GM12878 (cell line): ENCODE measurements around the gene TBCE. TPM values are rescaled to one million over a fixed set of nuclear protein-coding genes. Genes with fewer than 3 reads are reported as not detected.
"Not testable (repeated sequence)": the region's sequence is repeated elsewhere in the genome, so short reads cannot be mapped to it uniquely, and the experiment has no call there.

Experiments used
- ATAC-seq: fragments of 200-7000 bp; cut with Tn5 transposase; 3 replicates; pipeline ENCODE4 v1.9.1; 2020; ENCODE audit warnings: mild to moderate bottlenecking, moderate library complexity
- BruUV-seq: library from RNA; stranded (reverse); fragments of 400-500 nt; replicated peaks from 2 replicates; lab custom pipeline; 2021; lab: Mats Ljungman, UMichigan
- CTCF ChIA-PET: fragments of 300-600 bp; sonication (Branson Sonifier 250); formaldehyde crosslinking; extraction: SDS; loops from one replicate; lab custom pipeline; 2021; ENCODE audit warnings: inconsistent platforms; lab: Yijun Ruan, JAX
- POLR2A ChIA-PET: fragments of 350-600 bp; formaldehyde crosslinking; extraction: SDS; loops from one replicate; lab custom pipeline; 2021; ENCODE audit warnings: inconsistent platforms; lab: Charles Lee
- RAD21 ChIA-PET: fragments of 300-600 bp; sonication (Branson Sonifier 250); formaldehyde crosslinking; loops from one replicate; lab custom pipeline; 2023; ENCODE audit warnings: antibody characterized with exemption; ENCODE audit not compliant: unreplicated experiment; lab: Charles Lee
- SMC1A ChIA-PET: fragments of 300-600 bp; sonication (Branson Sonifier 250); formaldehyde crosslinking; loops from one replicate; lab custom pipeline; 2023; ENCODE audit not compliant: unreplicated experiment, uncharacterized antibody; lab: Charles Lee
- DNase-seq: peaks from one replicate; pipeline ENCODE4 v3.0.0-alpha.2; 2011; ENCODE audit warnings: low read depth, low spot score
- FAIRE-seq: peaks from 3 replicates; lab custom pipeline; 2011; peaks lifted over from hg19 to GRCh38; lab: Jason Lieb, UNC
- H2AFZ ChIP-seq: 2 replicates; pipeline ENCODE4 v1.6.0; 2011; ENCODE audit warnings: low read depth, low read length, control low read depth; ENCODE audit not compliant: control insufficient read depth
- H3K27ac ChIP-seq: 2 replicates; pipeline ENCODE4 v1.5.1; 2011; ENCODE audit warnings: control low read depth; ENCODE audit not compliant: control insufficient read depth, insufficient read depth
- H3K27me3 ChIP-seq, 2 experiments: replicated peaks in 1 of 2; 2 replicates each; pipeline versions ENCODE4 v1.6.0 to v1.6.1; 2011; ENCODE audit warnings: low read length in 1 of 2; ENCODE audit not compliant: control insufficient read depth in 2 of 2, insufficient read depth in 2 of 2
- H3K36me3 ChIP-seq, 2 experiments: 2 replicates each; pipeline ENCODE4 v1.5.1; 2011; ENCODE audit warnings: low read length in 1 of 2; ENCODE audit not compliant: control insufficient read depth in 2 of 2, insufficient read depth in 2 of 2
- H3K4me1 ChIP-seq: 2 replicates; pipeline ENCODE4 v1.6.1; 2011; ENCODE audit warnings: mild to moderate bottlenecking, low read length, moderate library complexity, mixed read lengths; ENCODE audit not compliant: control insufficient read depth, insufficient read depth
- H3K4me2 ChIP-seq: 2 replicates; pipeline ENCODE4 v1.6.0; 2011; ENCODE audit warnings: control low read depth; ENCODE audit not compliant: control insufficient read depth, insufficient read depth
- H3K4me3 ChIP-seq: fragments of 200-600 bp; sonication (generic); 2 replicates; pipeline ENCODE4 v1.5.1; 2016
- H3K79me2 ChIP-seq: 2 replicates; pipeline ENCODE4 v1.6.0; 2011; ENCODE audit warnings: low read length; ENCODE audit not compliant: control insufficient read depth, insufficient read depth
- H3K9ac ChIP-seq: 2 replicates; pipeline ENCODE4 v1.8.0; 2011; ENCODE audit warnings: low read length, control low read depth, mixed read lengths; ENCODE audit not compliant: control insufficient read depth, insufficient read depth
- H3K9me3 ChIP-seq: replicated peaks from 3 replicates; pipeline ENCODE4 v1.5.1; 2011; ENCODE audit warnings: mild to moderate bottlenecking, low read length; ENCODE audit not compliant: control insufficient read depth, insufficient read depth
- H4K20me1 ChIP-seq: 2 replicates; pipeline ENCODE4 v1.6.0; 2011; ENCODE audit not compliant: control insufficient read depth, insufficient read depth
- HDAC6 ChIP-seq: fragments of 200-600 bp; sonication (generic); IDR thresholded peaks from one replicate; pipeline ENCODE4 v1.8.0; 2017; ENCODE audit warnings: antibody characterized with exemption; ENCODE audit not compliant: unreplicated experiment
- LARP7 ChIP-seq: fragments of 450-650 bp; IDR thresholded peaks from 2 replicates; pipeline ENCODE4 v1.6.1; 2017; ENCODE audit warnings: mild to moderate bottlenecking
- NFIC ChIP-seq: IDR thresholded peaks from 2 replicates; pipeline ENCODE4 v1.6.1; 2012; ENCODE audit warnings: low read depth, mild to moderate bottlenecking, inconsistent platforms, low read length, moderate library complexity
- POU2F2 ChIP-seq: IDR thresholded peaks from 3 replicates; pipeline ENCODE4 v1.6.1; 2011; ENCODE audit warnings: low read depth, mild to moderate bottlenecking, low read length, borderline replicate concordance
- WGBS: methylation state at CpG from one replicate; pipeline ENCODE4 v1.1.6; 2016; ENCODE audit warnings: low lambda C conversion rate; ENCODE audit not compliant: insufficient replicate concordance, insufficient coverage; ENCODE audit errors: missing lambda C conversion rate; 5-methylcytosine and 5-hydroxymethylcytosine counted together
- in situ Hi-C: fragments of 300-500 bp; cut with MboI; formaldehyde crosslinking; loops from 9 replicates; pipeline ENCODE4 v1.14.3; 2018; ENCODE audit warnings: mixed read lengths
- intact Hi-C: fragments of 100-400 bp; cut with micrococcal nuclease; formaldehyde crosslinking; loops from one replicate; pipeline ENCODE4 v1.14.2; 2022; ENCODE audit not compliant: unreplicated experiment
- polyA plus RNA-seq, 11 experiments: library from polyadenylated mRNA; depleted of rRNA in 4 of 11; unstranded in 6 of 11; stranded (reverse) in 5 of 11; fragments of >200 nt; fragmentation: Nextera tagmentation in 4 of 11; fragmentation: Illumina TruSeq in 1 of 11; extraction: Ambion mirVana in 4 of 11; extraction: Trizol in 1 of 11; gene quantifications; 1 replicate in 1 of 11; 2 replicates in 10 of 11; pipeline versions ENCODE4 v1.2.1 to v1.2.3, GENCODE V29; 2011 to 2016; ENCODE audit warnings: inconsistent platforms in 2 of 11, missing spikeins in 2 of 11, low read depth in 1 of 11
- total RNA-seq, 4 experiments: library from RNA; depleted of rRNA in 3 of 4; stranded (reverse); fragments of >200 nt in 3 of 4; fragmentation: Illumina TruSeq in 1 of 4; extraction: Trizol in 1 of 4; gene quantifications; 2 replicates each; pipeline versions ENCODE4 v1.2.1 to v1.2.3, GENCODE V29; 2013 to 2021

Gene TBCE
- total and polyA plus RNA-seq, 10 of the 15 experiments (the other 5 are each of a cell fraction or from before 2014, with no cell fraction given), result 22.7 to 48.7 (median 29.2) TPM

GRCh38 chr1:235369802-235370201 is 2.6 kb downstream of the TBCE start:
- no peak overlapping the region for H2AFZ ChIP-seq
- no peak overlapping the region for H3K9ac ChIP-seq
- ChIA-PET SMC1A (no interaction called here), RAD21 (no interaction called here), CTCF (no interaction called here), POLR2A (interaction anchor here (0.7 to 1.0 kb wide), 2 partner anchors 16 to 669 kb away, joined by 3 to 5 read pairs; no protein-coding TSS in a partner anchor)
- H3K27ac ChIP-seq, result no peak overlapping the region
- H3K4me3 ChIP-seq, result no peak overlapping the region
- in situ Hi-C loops, result no loop called here
- BruUV-seq, result TSS peak; percentile 56
- intact Hi-C loops, result no loop called here
- no peak overlapping the region for H3K4me2 ChIP-seq
- TF ChIP-seq HDAC6 (no peak), NFIC (no peak), LARP7 (no peak)
- H3K36me3 ChIP-seq, result no peaks in the 10 kb centered on the region; a peak in 1 of 4 replicates
- no peaks in the 10 kb centered on the region for H4K20me1 ChIP-seq
- H3K4me1 ChIP-seq, result no peaks in the 10 kb centered on the region
- ATAC-seq, result no peak
- no peaks in the 10 kb centered on the region for H3K9me3 ChIP-seq
- no peak for DNase-seq
- peaks cover 13% of the 10 kb centered on the region for H3K79me2 ChIP-seq
- no peaks in the 10 kb centered on the region for H3K27me3 ChIP-seq
- WGBS, result 90% methylated on average over 5 of the region's 5 CpGs
- no peak for FAIRE-seq

GRCh38 chr1:235375919-235376605 is 8.8 kb downstream of the TBCE start:
- TF ChIP-seq POU2F2, result no peak
- POLR2A ChIA-PET, result interaction anchor here (0.6 to 1.5 kb wide), 3 partner anchors 9 to 658 kb away, joined by 3 to 6 read pairs (median 5); partner anchors contain the start of gene TBCE

GRCh38 chr1:235378134-235378735 is 11.0 kb downstream of the TBCE start:
- H3K9ac ChIP-seq, H3K9me3 ChIP-seq, in situ Hi-C loops, FAIRE-seq, H3K4me3 ChIP-seq, H3K36me3 ChIP-seq, H2AFZ ChIP-seq, H4K20me1 ChIP-seq, SMC1A ChIA-PET, intact Hi-C loops, H3K4me1 ChIP-seq, BruUV-seq, H3K79me2 ChIP-seq, H3K4me2 ChIP-seq, ATAC-seq, H3K27ac ChIP-seq, DNase-seq, H3K27me3 ChIP-seq: not testable (repeated sequence)
- ChIA-PET CTCF (interaction anchor here (1.1 kb wide), 1 partner anchor 37 kb away, joined by 4 read pairs; no protein-coding TSS in a partner anchor), RAD21 (interaction anchor here (0.6 kb wide), 1 partner anchor 13 kb away, joined by 3 read pairs; no protein-coding TSS in a partner anchor), POLR2A (interaction anchor here (1.2 kb wide), 1 partner anchor 13 kb away, joined by 3 read pairs; no protein-coding TSS in a partner anchor)
- 88% methylated on average over 11 of the region's 11 CpGs for WGBS

More at GRCh38 chr1:235375919-235376605, 8.8 kb downstream of the TBCE start:
- H2AFZ ChIP-seq, result no peak overlapping the region
- no peak for FAIRE-seq
- H3K9ac ChIP-seq, result no peak overlapping the region
- no peaks in the 10 kb centered on the region for H3K79me2 ChIP-seq
- ChIA-PET SMC1A (interaction anchor here (1.1 to 1.3 kb wide), 2 partner anchors 13 to 118 kb away, joined by 4 to 5 read pairs; no protein-coding TSS in a partner anchor), CTCF (interaction anchor here (0.5 to 1.4 kb wide), 3 partner anchors 39 to 41 kb away, joined by 4 read pairs; no protein-coding TSS in a partner anchor), RAD21 (no interaction called here)
- no peak overlapping the region for H3K27ac ChIP-seq
- H3K9me3 ChIP-seq, result no peaks in the 10 kb centered on the region
- H3K4me2 ChIP-seq, result no peak overlapping the region
- intact Hi-C loops, result no loop called here
- ATAC-seq, result peak; percentile 30; the same call in 1 of the 3 replicates
- whole genome bisulfite sequencing, result 90% methylated on average over 6 of the region's 6 CpGs
- in situ Hi-C loops, result no loop called here
- peaks cover 0 to 3% of the 10 kb centered on the region in 2 experiments; a peak in 2 of 4 replicates for H3K36me3 ChIP-seq
- no peaks in the 10 kb centered on the region for H4K20me1 ChIP-seq
- no peaks in the 10 kb centered on the region for H3K27me3 ChIP-seq
- no peak for DNase-seq
- no peak overlapping the region for H3K4me3 ChIP-seq
- no TSS peak for BruUV-seq
- no peaks in the 10 kb centered on the region for H3K4me1 ChIP-seq
